Activated B cell treated with CpG ODN at 0.5 μM for 24 hours (primary cell): Measurements from ENCODE around the gene PDLIM1. TPM values are rescaled to one million over a fixed set of nuclear protein-coding genes. Genes with fewer than 3 reads are reported as not detected.

ENCODE experiments used
- ATAC-seq: fragments of 200-7000 bp; cut with Tn5 transposase; one replicate; pipeline ENCODE4 v1.10.0; 2021; ENCODE audit warnings: low read depth, mild to moderate bottlenecking, moderate library complexity
- CTCF ChIA-PET: fragments of 350-600 bp; sonication (Branson Sonifier 250); formaldehyde crosslinking; loops from one replicate; lab custom pipeline; 2021; ENCODE audit warnings: antibody characterized with exemption; lab: Charles Lee
- POLR2A ChIA-PET: fragments of 350-600 bp; sonication (Branson Sonifier 250); formaldehyde crosslinking; loops from one replicate; lab custom pipeline; 2021; ENCODE audit warnings: antibody characterized with exemption; lab: Charles Lee
- DNase-seq: peaks from one replicate; pipeline ENCODE4 v3.0.0; 2022
- H3K27ac Mint-ChIP-seq: one replicate; pipeline ENCODE4 v1.8.0; 2020; ENCODE audit warnings: mixed read lengths
- H3K27me3 Mint-ChIP-seq: one replicate; pipeline ENCODE4 v1.8.0; 2021; ENCODE audit warnings: mixed read lengths
- H3K36me3 Mint-ChIP-seq: one replicate; pipeline ENCODE4 v1.8.0; 2021; ENCODE audit warnings: low read depth, mixed read lengths
- H3K4me1 Mint-ChIP-seq: one replicate; pipeline ENCODE4 v1.8.0; 2021; ENCODE audit warnings: mixed read lengths
- H3K4me3 Mint-ChIP-seq: one replicate; pipeline ENCODE4 v1.8.0; 2020; ENCODE audit warnings: mild to moderate bottlenecking, mixed read lengths
- H3K9me3 Mint-ChIP-seq: one replicate; pipeline ENCODE4 v1.8.0; 2020; ENCODE audit warnings: mixed read lengths
- intact Hi-C: fragments of 100-400 bp; cut with micrococcal nuclease; formaldehyde crosslinking; loops from one replicate; pipeline ENCODE4 v1.15.1; 2024
- total RNA-seq: library from RNA; stranded (reverse); gene quantifications from 2 replicates; pipeline ENCODE4 v1.2.3, GENCODE V29; 2022
- TF ChIP-seq, protein P1 (sequence below): fragments of 200-600 bp; IDR thresholded peaks from one replicate; pipeline ENCODE4 v1.8.0; 2022; ENCODE audit warnings: antibody characterized with exemption, mild to moderate bottlenecking

The PDLIM1 gene
- total RNA-seq, 1 donor from 2014 or later: 141 TPM

DNA sequence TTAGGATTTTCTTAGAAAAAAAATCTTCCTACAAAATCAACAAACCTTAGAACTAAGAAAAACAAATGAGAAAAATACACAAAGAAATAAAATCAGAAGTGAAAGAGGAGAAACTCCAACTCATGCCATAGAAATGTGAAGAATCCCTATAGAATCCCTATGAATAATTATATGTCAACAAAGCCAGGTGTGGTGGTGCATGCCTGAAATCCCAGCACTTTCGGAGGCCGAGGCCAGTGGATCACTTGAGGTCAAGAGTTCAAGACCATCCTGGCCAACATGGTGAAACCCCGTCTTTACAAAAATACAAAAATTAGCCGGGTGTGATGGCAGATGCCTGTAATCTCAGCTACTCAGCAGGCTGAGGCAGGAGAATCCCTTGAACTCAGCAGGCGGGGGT, 69.7 kb downstream of the PDLIM1 start:
- ChIA-PET POLR2A (no interaction called here), CTCF (no interaction called here)
- Mint-ChIP-seq H3K27me3 (no peaks in the 10 kb centered on the region), H3K27ac (no peak overlapping the region), H3K4me3 (no peak overlapping the region), H3K36me3 (peaks cover 5% of the 10 kb centered on the region), H3K4me1 (no peaks in the 10 kb centered on the region), H3K9me3 (peaks cover 5% of the 10 kb centered on the region)
- intact Hi-C loops: no loop called here
- ATAC-seq (no peak), DNase-seq (no peak)
- TF ChIP-seq, protein P1, sequence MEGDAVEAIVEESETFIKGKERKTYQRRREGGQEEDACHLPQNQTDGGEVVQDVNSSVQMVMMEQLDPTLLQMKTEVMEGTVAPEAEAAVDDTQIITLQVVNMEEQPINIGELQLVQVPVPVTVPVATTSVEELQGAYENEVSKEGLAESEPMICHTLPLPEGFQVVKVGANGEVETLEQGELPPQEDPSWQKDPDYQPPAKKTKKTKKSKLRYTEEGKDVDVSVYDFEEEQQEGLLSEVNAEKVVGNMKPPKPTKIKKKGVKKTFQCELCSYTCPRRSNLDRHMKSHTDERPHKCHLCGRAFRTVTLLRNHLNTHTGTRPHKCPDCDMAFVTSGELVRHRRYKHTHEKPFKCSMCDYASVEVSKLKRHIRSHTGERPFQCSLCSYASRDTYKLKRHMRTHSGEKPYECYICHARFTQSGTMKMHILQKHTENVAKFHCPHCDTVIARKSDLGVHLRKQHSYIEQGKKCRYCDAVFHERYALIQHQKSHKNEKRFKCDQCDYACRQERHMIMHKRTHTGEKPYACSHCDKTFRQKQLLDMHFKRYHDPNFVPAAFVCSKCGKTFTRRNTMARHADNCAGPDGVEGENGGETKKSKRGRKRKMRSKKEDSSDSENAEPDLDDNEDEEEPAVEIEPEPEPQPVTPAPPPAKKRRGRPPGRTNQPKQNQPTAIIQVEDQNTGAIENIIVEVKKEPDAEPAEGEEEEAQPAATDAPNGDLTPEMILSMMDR: no peak

DNA sequence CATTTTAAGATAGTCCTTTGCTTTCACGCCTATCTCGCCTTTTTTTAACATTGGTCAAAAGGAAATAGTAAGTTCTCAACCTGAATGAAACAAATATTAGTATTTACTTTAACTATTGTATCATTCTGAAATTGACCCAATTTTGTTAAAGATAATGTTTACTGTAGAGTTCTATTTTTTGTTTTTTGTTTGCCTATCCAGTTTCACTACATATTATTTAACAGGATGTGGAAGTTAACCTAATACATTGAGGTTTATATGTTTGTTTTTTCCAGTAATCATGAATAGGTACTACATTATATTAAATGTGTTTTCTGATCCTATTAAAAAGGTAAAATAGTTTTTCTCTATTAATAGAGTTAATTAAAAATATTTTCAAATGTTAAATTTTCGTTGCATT, 70.3 kb downstream of the PDLIM1 start:
- Mint-ChIP-seq H3K27ac (no peak overlapping the region), H3K4me1 (no peaks in the 10 kb centered on the region), H3K9me3 (peaks cover 6% of the 10 kb centered on the region), H3K36me3 (peaks cover 6% of the 10 kb centered on the region), H3K27me3 (no peaks in the 10 kb centered on the region), H3K4me3 (no peak overlapping the region)
- ATAC-seq (no peak), DNase-seq (no peak)
- intact Hi-C loops: no loop called here
- TF ChIP-seq, protein P1: no peak
- ChIA-PET CTCF (no interaction called here), POLR2A (no interaction called here)

DNA sequence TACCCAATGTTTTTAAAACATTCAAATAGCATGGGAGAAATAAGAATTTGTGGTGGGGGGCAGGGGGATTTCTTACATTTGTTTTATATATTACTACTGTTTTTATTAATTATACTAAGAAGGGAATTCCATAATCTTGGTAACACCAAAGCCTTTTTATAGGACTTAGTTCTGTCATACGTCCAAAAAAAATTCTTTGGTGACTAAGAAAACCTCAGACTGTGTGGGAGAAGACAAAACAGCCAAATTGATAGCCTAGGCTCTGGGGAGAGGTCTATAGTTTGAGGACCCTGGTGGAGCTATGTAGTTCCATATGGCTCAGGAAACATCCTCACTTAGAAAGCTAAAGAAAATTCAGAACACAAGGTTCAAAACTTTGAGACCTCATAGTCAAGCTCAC, 73.3 kb downstream of the PDLIM1 start:
- Mint-ChIP-seq H3K27me3 (no peaks in the 10 kb centered on the region), H3K9me3 (peaks cover 4% of the 10 kb centered on the region), H3K4me1 (no peaks in the 10 kb centered on the region), H3K4me3 (no peak overlapping the region), H3K27ac (no peak overlapping the region), H3K36me3 (peaks cover 5% of the 10 kb centered on the region)
- ChIA-PET CTCF (interaction anchor here (1.6 kb wide), 1 partner anchor 26 kb away, joined by 3 read pairs; no protein-coding TSS in a partner anchor), POLR2A (no interaction called here)
- intact Hi-C loops: no loop called here
- TF ChIP-seq, protein P1: no peak
- ATAC-seq (no peak), DNase-seq (no peak)

DNA sequence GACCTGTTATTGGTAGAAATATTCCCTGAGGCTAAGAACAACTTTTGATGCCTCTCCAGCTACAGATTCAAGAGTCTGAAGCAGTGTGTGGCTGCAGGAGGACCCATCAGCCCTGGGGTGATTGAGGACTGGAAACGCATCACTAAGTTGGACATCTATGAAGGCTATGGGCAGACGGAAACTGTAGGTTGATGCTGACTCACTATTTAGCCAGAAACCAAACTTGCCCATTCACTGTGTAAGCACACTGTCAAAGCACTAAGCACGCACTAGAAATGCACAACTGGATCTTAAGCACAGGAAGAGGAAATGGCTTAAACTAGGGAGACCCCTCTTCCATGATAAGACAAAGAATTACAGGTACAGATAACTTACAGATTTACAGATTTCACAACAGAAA, 76.0 kb downstream of the PDLIM1 start:
- Mint-ChIP-seq H3K4me1 (no peaks in the 10 kb centered on the region), H3K9me3 (peaks cover 4% of the 10 kb centered on the region), H3K4me3 (no peak overlapping the region), H3K27ac (no peak overlapping the region), H3K36me3 (peaks cover 5% of the 10 kb centered on the region), H3K27me3 (no peaks in the 10 kb centered on the region)
- DNase-seq: no peak
- CTCF ChIA-PET: no interaction called here
- intact Hi-C loops: no loop called here
- POLR2A ChIA-PET: no interaction called here
- TF ChIP-seq, protein P1: no peak
- ATAC-seq: no peak

DNA sequence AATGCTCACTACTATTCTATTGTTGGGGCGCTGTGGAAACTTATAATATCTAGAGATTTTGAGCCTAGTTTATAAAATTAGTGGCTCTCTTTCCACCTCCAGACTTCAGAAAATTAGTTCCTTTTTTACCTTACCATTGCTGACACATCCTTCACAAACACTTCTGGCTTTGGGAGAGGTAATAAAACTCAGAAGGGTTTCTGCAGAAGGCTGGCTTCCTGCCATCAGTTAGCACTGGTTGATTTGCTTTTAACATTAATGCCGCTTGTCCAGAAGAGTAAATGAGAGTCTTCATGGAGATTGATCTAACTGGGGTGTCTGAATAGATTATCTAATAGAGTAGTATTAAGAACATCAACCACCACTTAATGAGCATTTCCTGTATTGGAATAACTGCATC, 76.4 kb downstream of the PDLIM1 start:
- TF ChIP-seq, protein P1: no peak
- Mint-ChIP-seq H3K27me3 (no peaks in the 10 kb centered on the region), H3K27ac (no peak overlapping the region), H3K4me1 (no peaks in the 10 kb centered on the region), H3K9me3 (peaks cover 4% of the 10 kb centered on the region), H3K36me3 (peaks cover 2% of the 10 kb centered on the region), H3K4me3 (no peak overlapping the region)
- ChIA-PET CTCF (no interaction called here), POLR2A (no interaction called here)
- DNase-seq (no peak), ATAC-seq (no peak)
- intact Hi-C loops: no loop called here
